CD14-positive monocyte (primary cell): ENCODE data around the gene AMPD3. TPM values are rescaled to one million over a fixed set of nuclear protein-coding genes. Genes with fewer than 3 reads are reported as not detected.

Source experiments
- DNase-seq, 3 donors: peaks; one replicate each; pipeline ENCODE4 v3.0.0-alpha.2; 2011 to 2022
- H2AFZ ChIP-seq: 2 replicates; pipeline ENCODE4 v1.6.0; 2012; ENCODE audit warnings: mild to moderate bottlenecking, low read depth, low read length, inconsistent platforms; ENCODE audit not compliant: insufficient read depth, poor library complexity, severe bottlenecking
- H3K27ac ChIP-seq, 2 donors: 1 replicate in 1 of 2; 2 replicates in 1 of 2; pipeline ENCODE4 v1.5.1; 2012 to 2013; ENCODE audit warnings: low read length in 2 of 2, control low read depth in 1 of 2, inconsistent platforms in 1 of 2, low read depth in 1 of 2, mild to moderate bottlenecking in 1 of 2
- H3K27me3 ChIP-seq, 2 donors: one replicate each; pipeline versions ENCODE4 v1.6.0 to v1.6.1; 2011 to 2013; ENCODE audit warnings: low read length in 2 of 2; ENCODE audit not compliant: control insufficient read depth in 2 of 2, insufficient read depth in 2 of 2
- H3K36me3 ChIP-seq, 2 donors: replicated peaks in 1 of 2; 1 replicate in 1 of 2; 2 replicates in 1 of 2; pipeline versions ENCODE4 v1.5.1 to v1.6.1; 2012 to 2013; ENCODE audit warnings: low read length in 2 of 2, control low read depth in 1 of 2, inconsistent platforms in 1 of 2, mild to moderate bottlenecking in 1 of 2; ENCODE audit not compliant: insufficient read depth in 2 of 2, control insufficient read depth in 1 of 2
- H3K4me1 ChIP-seq, 2 donors: 1 replicate in 1 of 2; 2 replicates in 1 of 2; pipeline versions ENCODE4 v1.5.1 to v1.6.1; 2012 to 2013; ENCODE audit warnings: low read length in 2 of 2, control low read depth in 1 of 2, inconsistent platforms in 1 of 2, mild to moderate bottlenecking in 1 of 2, moderate library complexity in 1 of 2; ENCODE audit not compliant: insufficient read depth in 2 of 2, control insufficient read depth in 1 of 2
- H3K4me2 ChIP-seq: replicated peaks from 2 replicates; pipeline ENCODE3; 2012; ENCODE audit warnings: low read length, moderate library complexity, mild to moderate bottlenecking; ENCODE audit not compliant: poor library complexity, severe bottlenecking; ENCODE audit errors: extremely low read depth
- H3K4me3 ChIP-seq, 3 experiments: fragments of 200-600 bp in 1 of 3; sonication (generic) in 1 of 3; replicated peaks in 1 of 3; 1 replicate in 2 of 3; 2 replicates in 1 of 3; pipeline ENCODE4 v1.5.1; 2011 to 2013; ENCODE audit warnings: low read length in 3 of 3, mild to moderate bottlenecking in 3 of 3, control low read depth in 2 of 3, low read depth in 2 of 3, inconsistent platforms in 1 of 3, moderate library complexity in 1 of 3
- H3K79me2 ChIP-seq: 2 replicates; pipeline ENCODE4 v1.6.0; 2012; ENCODE audit warnings: mild to moderate bottlenecking, control low read depth, inconsistent platforms, low read length, moderate library complexity; ENCODE audit not compliant: insufficient read depth
- H3K9ac ChIP-seq: 2 replicates; pipeline ENCODE4 v1.6.0; 2017; ENCODE audit warnings: low read length, mild to moderate bottlenecking; ENCODE audit not compliant: insufficient read depth, poor library complexity, severe bottlenecking
- H3K9me3 ChIP-seq, 2 donors: replicated peaks in 1 of 2; 1 replicate in 1 of 2; 2 replicates in 1 of 2; pipeline versions ENCODE4 v1.5.1 to v1.6.1; 2012 to 2013; ENCODE audit warnings: low read length in 2 of 2, control low read depth in 1 of 2; ENCODE audit not compliant: control insufficient read depth in 1 of 2, insufficient read depth in 1 of 2
- H4K20me1 ChIP-seq: 2 replicates; pipeline ENCODE4 v1.6.0; 2012; ENCODE audit warnings: mild to moderate bottlenecking, low read length, control low read depth, moderate library complexity; ENCODE audit not compliant: insufficient read depth
- H3K27ac Mint-ChIP-seq, 7 donors: one replicate each; pipeline ENCODE4 v1.8.0; 2020; ENCODE audit warnings: mild to moderate bottlenecking in 7 of 7, mixed read lengths in 7 of 7, moderate library complexity in 6 of 7, inconsistent platforms in 2 of 7
- H3K27me3 Mint-ChIP-seq, 3 donors: one replicate each; pipeline ENCODE4 v1.8.0; 2021 to 2022; ENCODE audit warnings: low read depth in 3 of 3, mild to moderate bottlenecking in 3 of 3, mixed read lengths in 3 of 3, moderate library complexity in 3 of 3, inconsistent platforms in 1 of 3
- H3K36me3 Mint-ChIP-seq, 2 donors: one replicate each; pipeline ENCODE4 v1.8.0; 2020; ENCODE audit warnings: mixed read lengths in 2 of 2, inconsistent platforms in 1 of 2, mild to moderate bottlenecking in 1 of 2
- H3K4me1 Mint-ChIP-seq: one replicate; pipeline ENCODE4 v1.8.0; 2020; ENCODE audit warnings: mild to moderate bottlenecking, mixed read lengths
- H3K4me3 Mint-ChIP-seq, 2 donors: one replicate each; pipeline ENCODE4 v1.8.0; 2020; ENCODE audit warnings: mild to moderate bottlenecking in 2 of 2, mixed read lengths in 2 of 2, moderate library complexity in 1 of 2
- H3K9me3 Mint-ChIP-seq, 7 donors: one replicate each; pipeline ENCODE4 v1.8.0; 2020 to 2022; ENCODE audit warnings: mixed read lengths in 7 of 7, mild to moderate bottlenecking in 6 of 7, moderate library complexity in 6 of 7, inconsistent platforms in 2 of 7
- WGBS: methylation state at CpG from one replicate; pipeline ENCODE4 v1.1.5; 2013; ENCODE audit warnings: missing lambda C conversion rate; ENCODE audit not compliant: insufficient coverage; 5-methylcytosine and 5-hydroxymethylcytosine counted together
- intact Hi-C, 2 donors: fragments of 100-400 bp; cut with micrococcal nuclease; formaldehyde crosslinking; loops; one replicate each; pipeline versions ENCODE4 v1.15.0 to v1.15.1; 2023
- polyA plus RNA-seq, 3 donors: library from polyadenylated mRNA; depleted of rRNA in 1 of 3; unstranded in 2 of 3; stranded (reverse) in 1 of 3; fragments of 300-500 nt in 2 of 3; fragments of >200 nt in 1 of 3; fragmentation: Illumina TruSeq in 2 of 3; gene quantifications; 1 replicate in 2 of 3; 2 replicates in 1 of 3; pipeline ENCODE4 v1.2.3, GENCODE V29; 2012 to 2021
- TF ChIP-seq, protein P1 (sequence below): fragments of 200-600 bp; IDR thresholded peaks from one replicate; pipeline ENCODE4 v1.8.0; 2022; ENCODE audit warnings: antibody characterized with exemption, mild to moderate bottlenecking

AMPD3 gene
- polyA plus RNA-seq, 3 donors: 10.5 to 24.3 (median 14.3) TPM

DNA sequence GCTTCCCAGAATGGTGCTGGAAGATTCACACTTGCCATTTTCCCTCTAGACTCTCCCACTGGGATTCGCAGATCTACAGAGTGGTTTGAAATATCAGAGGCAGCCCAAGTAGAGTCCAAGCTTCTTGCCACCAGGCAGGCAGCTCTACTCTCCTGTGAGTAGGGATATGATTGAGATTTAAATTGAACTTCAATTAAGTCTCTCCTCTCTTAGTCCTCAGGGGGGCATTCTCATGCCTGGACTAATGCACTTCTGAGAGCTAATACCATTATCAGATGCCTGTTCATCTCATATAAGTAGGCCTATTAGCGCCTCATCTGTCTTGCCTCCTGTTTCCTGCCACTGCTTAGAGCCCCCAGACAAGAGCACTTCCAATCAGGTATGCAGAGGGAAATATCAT, 25.5 kb upstream of the AMPD3 start:
- no peak overlapping the region for H3K27ac ChIP-seq
- Mint-ChIP-seq H3K4me1 (no peaks in the 10 kb centered on the region), H3K27ac (no peak overlapping the region), H3K9me3 (peaks cover 3 to 13% (median 9%) of the 10 kb centered on the region in 7 donors), H3K36me3 (peaks cover 0 to 2% of the 10 kb centered on the region in 2 donors), H3K4me3 (no peak overlapping the region), H3K27me3 (peaks cover 0 to 3% (median 1%) of the 10 kb centered on the region in 3 donors)
- peaks cover 0 to 10% of the 10 kb centered on the region in 2 donors for H3K9me3 ChIP-seq
- no peak overlapping the region for H3K9ac ChIP-seq
- WGBS: no CpG with 5 or more reads among the region's 2 CpGs
- no peak for DNase-seq
- H3K4me2 ChIP-seq: no peak overlapping the region
- H4K20me1 ChIP-seq: no peaks in the 10 kb centered on the region
- intact Hi-C loops: no loop called here
- H3K79me2 ChIP-seq: no peaks in the 10 kb centered on the region
- H3K4me1 ChIP-seq: no peaks in the 10 kb centered on the region
- H3K27me3 ChIP-seq: no peaks in the 10 kb centered on the region
- H3K4me3 ChIP-seq: no peak overlapping the region
- TF ChIP-seq, protein P1, sequence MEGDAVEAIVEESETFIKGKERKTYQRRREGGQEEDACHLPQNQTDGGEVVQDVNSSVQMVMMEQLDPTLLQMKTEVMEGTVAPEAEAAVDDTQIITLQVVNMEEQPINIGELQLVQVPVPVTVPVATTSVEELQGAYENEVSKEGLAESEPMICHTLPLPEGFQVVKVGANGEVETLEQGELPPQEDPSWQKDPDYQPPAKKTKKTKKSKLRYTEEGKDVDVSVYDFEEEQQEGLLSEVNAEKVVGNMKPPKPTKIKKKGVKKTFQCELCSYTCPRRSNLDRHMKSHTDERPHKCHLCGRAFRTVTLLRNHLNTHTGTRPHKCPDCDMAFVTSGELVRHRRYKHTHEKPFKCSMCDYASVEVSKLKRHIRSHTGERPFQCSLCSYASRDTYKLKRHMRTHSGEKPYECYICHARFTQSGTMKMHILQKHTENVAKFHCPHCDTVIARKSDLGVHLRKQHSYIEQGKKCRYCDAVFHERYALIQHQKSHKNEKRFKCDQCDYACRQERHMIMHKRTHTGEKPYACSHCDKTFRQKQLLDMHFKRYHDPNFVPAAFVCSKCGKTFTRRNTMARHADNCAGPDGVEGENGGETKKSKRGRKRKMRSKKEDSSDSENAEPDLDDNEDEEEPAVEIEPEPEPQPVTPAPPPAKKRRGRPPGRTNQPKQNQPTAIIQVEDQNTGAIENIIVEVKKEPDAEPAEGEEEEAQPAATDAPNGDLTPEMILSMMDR: no peak
- no peak overlapping the region for H2AFZ ChIP-seq
- H3K36me3 ChIP-seq: no peaks in the 10 kb centered on the region

DNA sequence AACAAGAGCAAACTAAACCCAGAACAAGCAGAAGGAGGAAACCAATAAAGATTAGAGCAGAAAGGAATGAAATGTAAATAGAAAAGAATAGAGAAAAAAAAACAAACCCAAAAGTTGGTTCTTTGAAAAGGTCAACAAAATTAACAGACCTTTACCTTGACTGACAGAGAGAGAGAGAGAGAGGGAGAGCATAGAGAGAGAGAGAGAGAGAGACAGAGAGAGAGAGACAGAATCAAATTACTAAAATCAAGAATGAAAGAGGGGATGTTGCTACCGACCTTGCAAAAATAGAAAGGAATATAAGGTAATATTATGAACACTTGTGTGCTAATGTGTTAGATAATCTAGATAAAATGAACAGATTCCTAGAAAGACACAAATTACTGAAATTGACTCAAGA, 22.6 kb upstream of the AMPD3 start:
- H4K20me1 ChIP-seq: no peaks in the 10 kb centered on the region
- H3K79me2 ChIP-seq: no peaks in the 10 kb centered on the region
- H3K4me3 ChIP-seq: no peak overlapping the region
- no peaks in the 10 kb centered on the region for H3K36me3 ChIP-seq
- peaks cover 19 to 28% of the 10 kb centered on the region in 2 donors for H3K4me1 ChIP-seq
- Mint-ChIP-seq H3K36me3 (peaks cover 0 to 2% of the 10 kb centered on the region in 2 donors), H3K27ac (no peak overlapping the region), H3K4me1 (peaks cover 24% of the 10 kb centered on the region), H3K4me3 (no peak overlapping the region), H3K9me3 (peaks cover 0 to 11% (median 2%) of the 10 kb centered on the region in 7 donors), H3K27me3 (peaks cover 0 to 1% (median 0%) of the 10 kb centered on the region in 3 donors)
- no CpG with 5 or more reads among the region's 1 CpG for WGBS
- intact Hi-C loops: no loop called here
- TF ChIP-seq, protein P1: no peak
- no peak overlapping the region for H3K27ac ChIP-seq
- no peak overlapping the region for H3K4me2 ChIP-seq
- no peaks in the 10 kb centered on the region for H3K27me3 ChIP-seq
- no peak overlapping the region for H2AFZ ChIP-seq
- no peaks in the 10 kb centered on the region for H3K9me3 ChIP-seq
- H3K9ac ChIP-seq: no peak overlapping the region
- DNase-seq: no peak
